GM19025 (cell line): ENCODE measurements around the gene FCRL6.

Experiments used
- ATAC-seq: cut with Tn5 transposase; IDR thresholded peaks from one replicate; pipeline ENCODE4 v1.9.1; 2021; ENCODE audit warnings: mild to moderate bottlenecking, low read depth, moderate library complexity; ENCODE audit not compliant: unreplicated experiment

Gene FCRL6

DNA sequence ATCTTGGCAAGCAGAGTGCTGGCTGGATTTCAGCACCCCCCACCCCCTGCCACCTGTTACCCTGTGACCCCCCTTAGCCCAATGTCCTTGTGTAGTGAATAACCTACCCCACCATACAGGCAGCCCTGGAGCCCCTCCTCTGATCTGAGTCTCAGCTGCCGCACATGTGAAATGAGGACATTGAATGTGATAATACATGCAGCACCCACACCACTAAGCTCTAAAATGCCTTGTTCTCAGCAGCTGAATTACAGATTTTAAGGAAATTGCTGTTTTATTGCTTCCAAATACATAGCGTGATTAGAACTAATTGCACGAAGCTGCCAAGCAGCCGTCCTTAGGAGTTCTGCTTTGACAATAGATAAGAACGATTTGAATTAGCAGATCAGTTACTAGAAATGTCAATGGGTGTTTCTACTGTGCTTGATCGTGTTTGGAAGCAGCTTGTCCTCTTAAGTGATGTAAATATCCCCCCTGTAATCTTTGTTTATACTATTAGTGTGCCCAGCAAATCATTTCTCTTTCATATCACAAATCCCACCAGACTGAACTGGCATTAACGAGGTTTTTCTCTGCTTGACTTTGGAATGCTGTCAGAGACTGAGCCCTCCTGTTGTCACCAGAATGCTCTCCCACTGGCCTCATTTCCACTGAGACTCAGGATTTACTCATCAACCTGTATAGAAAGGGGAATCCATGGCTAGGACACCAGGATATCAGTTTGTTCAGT lies 29.4 kb downstream of the FCRL6 start:
- no peak for ATAC-seq

- no peak for ATAC-seq
Observed at GRCh38 chr1:159832309-159832708, 30.1 kb downstream of the FCRL6 start.

DNA sequence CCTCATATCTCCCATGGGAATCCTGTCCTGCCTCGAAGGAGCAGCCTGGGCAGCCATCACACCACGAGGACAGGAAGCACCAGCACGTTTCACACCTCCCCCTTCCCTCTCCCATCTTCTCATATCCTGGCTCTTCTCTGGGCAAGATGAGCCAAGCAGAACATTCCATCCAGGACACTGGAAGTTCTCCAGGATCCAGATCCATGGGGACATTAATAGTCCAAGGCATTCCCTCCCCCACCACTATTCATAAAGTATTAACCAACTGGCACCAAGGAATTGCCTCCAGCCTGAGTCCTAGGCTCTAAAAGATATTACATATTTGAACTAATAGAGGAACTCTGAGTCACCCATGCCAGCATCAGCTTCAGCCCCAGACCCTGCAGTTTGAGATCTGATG lies 33.2 kb downstream of the FCRL6 start:
- no peak for ATAC-seq

DNA sequence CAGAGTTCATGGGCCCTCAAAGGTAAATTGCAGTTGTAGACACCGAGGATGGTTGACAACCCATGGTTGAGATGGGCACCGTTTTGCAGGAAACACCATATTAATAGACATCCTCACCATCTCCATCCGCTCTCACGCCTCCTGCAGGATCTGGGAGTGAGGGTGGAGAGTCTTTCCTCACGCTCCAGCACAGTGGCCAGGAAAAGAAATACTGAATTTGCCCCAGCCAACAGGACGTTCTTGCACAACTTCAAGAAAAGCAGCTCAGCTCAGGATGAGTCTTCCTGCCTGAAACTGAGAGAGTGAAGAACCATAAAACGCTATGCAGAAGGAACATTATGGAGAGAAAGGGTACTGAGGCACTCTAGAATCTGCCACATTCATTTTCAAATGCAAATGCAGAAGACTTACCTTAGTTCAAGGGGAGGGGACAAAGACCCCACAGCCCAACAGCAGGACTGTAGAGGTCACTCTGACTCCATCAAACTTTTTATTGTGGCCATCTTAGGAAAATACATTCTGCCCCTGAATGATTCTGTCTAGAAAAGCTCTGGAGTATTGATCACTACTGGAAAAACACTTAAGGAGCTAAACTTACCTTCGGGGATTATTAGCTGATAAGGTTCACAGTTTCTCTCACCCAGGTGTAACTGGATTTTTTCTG lies 33.8 kb downstream of the FCRL6 start:
- no peak for ATAC-seq

GRCh38 chr1:159838715-159839114 lies 36.6 kb downstream of the FCRL6 start:
- ATAC-seq = peak; percentile 34

- peak; percentile 56 for ATAC-seq
Observed at GRCh38 chr1:159839116-159839849, 37.1 kb downstream of the FCRL6 start.

DNA sequence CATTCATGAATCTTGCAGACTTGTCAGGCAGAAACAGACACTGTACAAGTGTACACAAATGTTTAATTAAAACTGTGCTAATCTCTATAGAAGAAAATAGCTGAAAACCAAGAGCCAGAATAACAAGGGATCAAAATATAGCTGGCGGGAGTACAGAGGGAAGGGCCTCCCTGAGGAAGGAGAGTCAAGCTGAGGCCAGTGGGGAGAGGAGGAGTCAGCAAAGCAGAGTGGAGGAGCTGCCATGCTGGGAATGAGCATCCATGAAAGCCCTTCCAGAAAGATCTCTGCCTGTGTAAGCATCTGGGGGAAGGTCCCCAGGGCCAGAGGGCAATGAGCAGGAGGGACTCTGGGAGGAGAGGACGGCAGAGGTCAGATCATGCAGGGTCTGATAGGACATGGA lies 39.6 kb downstream of the FCRL6 start:
- ATAC-seq = no peak

- no peak for ATAC-seq
Observed at GRCh38 chr1:159843459-159843858, 41.3 kb downstream of the FCRL6 start.

- ATAC-seq = no peak
Observed at GRCh38 chr1:159845751-159846629, 43.8 kb downstream of the FCRL6 start.

DNA sequence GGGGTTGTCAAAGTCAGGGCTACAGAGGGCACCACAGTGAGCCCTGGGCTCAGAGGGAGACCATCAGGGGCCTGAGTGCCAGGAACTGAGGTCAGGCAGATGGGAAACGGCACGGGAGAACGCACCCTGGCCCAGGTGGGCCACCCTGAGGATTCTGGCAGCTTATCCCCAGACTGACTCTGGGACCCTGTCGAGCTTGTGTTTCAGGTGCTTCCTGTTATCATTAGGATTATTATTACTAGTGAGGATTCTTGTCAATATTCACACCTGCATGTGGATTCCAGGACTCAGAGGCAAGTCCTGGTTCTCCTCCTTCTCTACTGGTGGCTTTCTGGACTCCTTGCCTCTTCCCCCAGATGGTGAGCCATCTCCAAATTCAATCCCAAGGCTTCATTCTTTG lies 45.1 kb downstream of the FCRL6 start:
- no peak for ATAC-seq

- ATAC-seq = no peak
Observed at GRCh38 chr1:159848326-159848725, 46.2 kb downstream of the FCRL6 start.

GRCh38 chr1:159849626-159850366 lies 47.6 kb downstream of the FCRL6 start:
- no peak for ATAC-seq

- ATAC-seq = no peak
Observed at GRCh38 chr1:159851407-159851806, 49.2 kb downstream of the FCRL6 start.

- ATAC-seq = no peak
Observed at GRCh38 chr1:159853417-159854115, 51.4 kb downstream of the FCRL6 start.

- no peak for ATAC-seq
Observed at GRCh38 chr1:159854116-159854692, 52.0 kb downstream of the FCRL6 start.

DNA sequence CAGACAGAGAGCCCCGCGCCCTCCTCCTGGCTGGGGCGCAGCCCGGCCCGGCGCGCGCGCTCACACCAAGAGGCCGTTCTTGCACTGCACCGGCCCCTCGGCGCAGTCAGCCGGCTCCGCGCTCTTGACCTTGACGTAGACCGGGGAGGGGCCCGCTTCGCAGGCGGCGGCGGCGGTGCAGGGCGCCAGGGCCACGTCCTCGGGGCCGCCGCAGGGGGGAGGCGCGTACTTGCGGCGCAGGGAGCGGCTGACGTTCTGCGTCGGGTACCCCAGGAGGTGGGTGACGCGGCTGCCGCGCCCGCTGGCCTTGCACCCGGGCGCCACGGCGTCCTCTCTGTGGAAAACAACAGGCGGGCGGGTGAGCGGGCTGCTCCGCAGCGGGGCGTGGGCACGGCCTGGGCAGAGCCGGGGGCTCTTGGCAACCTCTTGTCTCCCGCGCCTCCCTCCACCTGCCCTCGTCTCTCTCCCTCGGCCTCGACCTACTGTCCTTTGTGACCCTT lies 52.6 kb downstream of the FCRL6 start:
- ATAC-seq = peak; percentile 73

GRCh38 chr1:159855709-159856108 lies 53.5 kb downstream of the FCRL6 start:
- ATAC-seq = no peak

- no peak for ATAC-seq
Observed at GRCh38 chr1:159856576-159856975, 54.4 kb downstream of the FCRL6 start.

GRCh38 chr1:159857889-159858288 lies 55.7 kb downstream of the FCRL6 start:
- ATAC-seq = no peak
